RWPE1 (cell line): ENCODE data around the gene KRT222.

Source experiments
- CTCF ChIA-PET: fragments of 350-600 bp; sonication (Branson Sonifier 250); formaldehyde crosslinking; extraction: SDS; loops from one replicate; lab custom pipeline; 2021; lab: Yijun Ruan, JAX
- POLR2A ChIA-PET: fragments of 400-600 bp; formaldehyde crosslinking; extraction: SDS; loops from one replicate; lab custom pipeline; 2020; ENCODE audit warnings: antibody characterized with exemption; ENCODE audit not compliant: low non-redundant PET; lab: Yijun Ruan, JAX
- DNase-seq: peaks from one replicate; pipeline ENCODE4 v3.0.0; 2012; ENCODE audit warnings: low spot score
- H3K27ac ChIP-seq: fragments of 450-650 bp; 2 replicates; pipeline ENCODE4 v1.5.1; 2017
- CTCF ChIP-seq: fragments of 450-650 bp; conservative IDR thresholded peaks from 2 replicates; pipeline ENCODE4 v1.5.1; 2017; ENCODE audit warnings: low read depth, mild to moderate bottlenecking

Gene KRT222

GRCh38 chr17:40672654-40673053, 7.7 kb upstream of the KRT222 start:
- no peak for DNase-seq
- H3K27ac ChIP-seq: no peak overlapping the region
- CTCF ChIA-PET: interaction anchor here (0.7 kb wide), 1 partner anchor 31 kb away, joined by 4 read pairs; the partner anchor contains the start of gene KRT24
- POLR2A ChIA-PET: no interaction called here
- no peak for TF ChIP-seq CTCF

GRCh38 chr17:40671282-40671681, 6.3 kb upstream of the KRT222 start:
- no peak overlapping the region for H3K27ac ChIP-seq
- POLR2A ChIA-PET: no interaction called here
- TF ChIP-seq CTCF: no peak
- CTCF ChIA-PET: no interaction called here
- no peak for DNase-seq

DNA sequence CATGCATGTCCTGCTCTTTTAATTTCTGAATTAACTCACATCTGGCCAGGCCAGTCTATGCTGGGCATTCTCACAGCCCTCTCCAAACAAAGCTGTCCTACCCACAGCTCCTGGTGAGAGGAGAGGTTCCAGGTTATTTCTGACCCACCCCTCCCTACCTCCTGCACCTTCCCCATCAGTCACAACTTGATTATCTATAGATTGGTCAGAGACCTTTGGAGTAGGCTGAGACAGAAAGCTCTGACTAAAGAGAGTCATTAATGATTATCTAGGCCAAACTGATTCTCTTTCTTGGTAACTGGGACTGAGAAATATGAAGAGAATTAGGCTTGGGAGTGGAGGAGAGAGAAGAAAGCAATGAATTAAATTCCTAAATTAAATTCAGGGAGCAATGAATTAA, 1.4 kb upstream of the KRT222 start:
- H3K27ac ChIP-seq: no peak overlapping the region
- POLR2A ChIA-PET: no interaction called here
- CTCF ChIA-PET: interaction anchor here (0.6 kb wide), 1 partner anchor 185 kb away, joined by 5 read pairs; no protein-coding TSS in a partner anchor
- no peak for TF ChIP-seq CTCF
- no peak for DNase-seq

- ChIA-PET CTCF (no interaction called here), POLR2A (no interaction called here)
Measured at GRCh38 chr17:40663252-40663651, 1.7 kb downstream of the KRT222 start.

DNA sequence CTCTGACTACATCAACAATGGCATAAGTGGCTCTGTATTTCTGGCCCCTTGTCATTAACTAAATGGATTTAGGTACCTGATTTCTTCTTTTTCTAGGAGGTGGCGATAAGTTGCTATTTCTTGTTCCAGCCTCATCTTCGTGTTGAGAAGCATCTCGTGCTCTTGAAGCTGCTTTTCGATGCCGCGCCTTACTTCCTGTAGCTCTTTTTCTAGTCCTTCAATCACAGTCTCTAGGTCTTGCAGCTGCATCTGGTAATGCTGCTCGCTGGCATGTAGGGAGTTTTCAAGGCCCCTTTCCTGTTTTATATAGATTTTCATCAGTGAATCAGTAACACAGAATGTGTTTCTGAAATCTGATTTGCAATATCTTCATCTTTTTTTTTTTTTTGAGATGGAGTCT, 5.1 kb downstream of the KRT222 start:
- POLR2A ChIA-PET: no interaction called here
- H3K27ac ChIP-seq: no peak overlapping the region
- TF ChIP-seq CTCF: no peak
- no peak for DNase-seq
- CTCF ChIA-PET: interaction anchor here (0.6 to 0.7 kb wide), 2 partner anchors 57 to 923 kb away, joined by 3 to 4 read pairs; no protein-coding TSS in a partner anchor

More at GRCh38 chr17:40663252-40663651, 1.7 kb downstream of the KRT222 start:
- H3K27ac ChIP-seq: no peak overlapping the region
- DNase-seq: no peak
- no peak for TF ChIP-seq CTCF

DNA sequence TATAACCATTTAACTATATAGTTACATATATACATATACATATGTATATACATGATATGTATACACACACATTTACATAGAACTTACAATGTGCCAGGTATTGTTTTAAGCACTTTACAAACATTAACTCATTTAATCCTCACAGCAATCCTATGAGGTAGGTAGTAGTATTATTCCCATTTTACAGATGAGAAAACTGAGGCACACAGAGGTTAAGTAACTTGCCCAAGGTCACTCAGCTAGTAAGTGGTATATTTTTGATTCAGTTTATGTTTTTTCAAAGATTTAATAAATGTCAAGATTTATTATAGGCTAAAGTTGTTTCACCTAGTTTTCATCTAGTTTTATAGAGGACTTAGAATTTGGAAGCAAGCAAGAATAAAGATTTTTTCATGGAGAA, 6.6 kb downstream of the KRT222 start:
- no peak for TF ChIP-seq CTCF
- no peak overlapping the region for H3K27ac ChIP-seq
- no peak for DNase-seq
- ChIA-PET CTCF (interaction anchor here (1.1 kb wide), 1 partner anchor 39 kb away, joined by 3 read pairs; no protein-coding TSS in a partner anchor), POLR2A (no interaction called here)

- ChIA-PET CTCF (interaction anchor here (0.7 kb wide), 1 partner anchor 227 kb away, joined by 5 read pairs; no protein-coding TSS in a partner anchor), POLR2A (no interaction called here)
- H3K27ac ChIP-seq: no peak overlapping the region
- no peak for TF ChIP-seq CTCF
- no peak for DNase-seq
Measured at GRCh38 chr17:40651939-40652338, 13.0 kb downstream of the KRT222 start.
